K562 (cell line): ENCODE measurements around the gene CRABP1. TPM values are rescaled to one million over a fixed set of nuclear protein-coding genes. Genes with fewer than 3 reads are reported as not detected.

Experiments used
- ATAC-seq: fragments of 200-7000 bp; cut with Tn5 transposase; 3 replicates; pipeline ENCODE4 v1.9.1; 2020; ENCODE audit warnings: moderate library complexity
- Bru-seq: library from RNA; stranded (reverse); fragments of 400-500 nt; gene quantifications from one replicate; lab custom pipeline; 2021; lab: Mats Ljungman, UMichigan
- BruChase-seq, 2 experiments: library from RNA; stranded (reverse); fragments of 400-500 nt; gene quantifications; one replicate each; lab custom pipeline; 2021; lab: Mats Ljungman, UMichigan
- BruUV-seq: library from RNA; stranded (reverse); fragments of 400-500 nt; replicated peaks from 2 replicates; lab custom pipeline; 2021; lab: Mats Ljungman, UMichigan
- CTCF ChIA-PET: fragments of 300-600 bp; formaldehyde crosslinking; extraction: SDS; loops from one replicate; lab custom pipeline; 2021; ENCODE audit warnings: low intra/inter-chr PET ratio; lab: Yijun Ruan, JAX
- POLR2A ChIA-PET: fragments of 300-600, 350-650 bp; sonication (Branson Sonifier 250); formaldehyde crosslinking; extraction: SDS; loops from one replicate; lab custom pipeline; 2021; ENCODE audit warnings: antibody characterized with exemption, inconsistent platforms; lab: Yijun Ruan, JAX
- DNase-seq, 4 experiments: peaks; one replicate each; pipeline versions ENCODE4 v3.0.0 to v3.0.0-alpha.2; 2011 to 2018; ENCODE audit warnings: low spot score in 3 of 4, mixed read lengths in 3 of 4; ENCODE audit errors: extremely low read depth in 1 of 4
- FAIRE-seq: peaks from 2 replicates; lab custom pipeline; 2011; peaks lifted over from hg19 to GRCh38; lab: Jason Lieb, UNC
- H2AFZ ChIP-seq: 2 replicates; pipeline ENCODE4 v1.6.0; 2011; ENCODE audit warnings: low read depth, low read length, control low read depth, inconsistent platforms
- H3K27ac ChIP-seq: fragments of 200-600 bp; 3 replicates; pipeline ENCODE4 v1.8.0; 2011; ENCODE audit warnings: low read depth, mild to moderate bottlenecking, control low read depth, inconsistent platforms, low read length, moderate library complexity, mixed read lengths; ENCODE audit errors: extremely low read depth
- H3K27me3 ChIP-seq, 2 experiments: fragments of 300-600 bp in 1 of 2; 2 replicates in 1 of 2; 3 replicates in 1 of 2; pipeline versions ENCODE4 v1.6.0 to v1.8.0; 2011; ENCODE audit warnings: inconsistent platforms in 2 of 2, low read length in 2 of 2, mild to moderate bottlenecking in 1 of 2, mixed read lengths in 1 of 2, moderate library complexity in 1 of 2; ENCODE audit not compliant: control insufficient read depth in 2 of 2, insufficient read depth in 2 of 2
- H3K36me3 ChIP-seq: fragments of 300-600 bp; 3 replicates; pipeline ENCODE4 v1.8.0; 2011; ENCODE audit warnings: mild to moderate bottlenecking, low read length, inconsistent platforms; ENCODE audit not compliant: control insufficient read depth, insufficient read depth
- H3K4me1 ChIP-seq, 2 experiments: fragments of 200-600 bp in 1 of 2; replicated peaks in 1 of 2; 2 replicates in 1 of 2; 3 replicates in 1 of 2; pipeline versions ENCODE4 v1.5.1 to v1.8.0; 2011; ENCODE audit warnings: inconsistent platforms in 2 of 2, low read length in 2 of 2, mild to moderate bottlenecking in 1 of 2, mixed read lengths in 1 of 2, moderate library complexity in 1 of 2; ENCODE audit not compliant: control insufficient read depth in 2 of 2, insufficient read depth in 2 of 2
- H3K4me2 ChIP-seq: 2 replicates; pipeline ENCODE4 v1.6.1; 2011; ENCODE audit warnings: low read length, control low read depth, inconsistent platforms, mixed read lengths; ENCODE audit not compliant: insufficient read depth
- H3K4me3 ChIP-seq: fragments of 200-600 bp; sonication (generic), shearing (Covaris generic); 2 replicates; pipeline ENCODE4 v1.5.1; 2016; ENCODE audit warnings: control low read depth, inconsistent platforms
- H3K79me2 ChIP-seq: fragments of 200-600 bp; 3 replicates; pipeline ENCODE4 v1.8.0; 2011; ENCODE audit warnings: low read length, inconsistent platforms; ENCODE audit not compliant: control insufficient read depth, insufficient read depth
- H3K9ac ChIP-seq, 2 experiments: 2 replicates each; pipeline versions ENCODE4 v1.6.0 to v1.6.1; 2011; ENCODE audit warnings: low read depth in 2 of 2, low read length in 2 of 2, control low read depth in 1 of 2, inconsistent platforms in 1 of 2, mild to moderate bottlenecking in 1 of 2, mixed read lengths in 1 of 2; ENCODE audit not compliant: insufficient read depth in 1 of 2
- H3K9me1 ChIP-seq: one replicate; pipeline ENCODE4 v1.6.0; 2011; ENCODE audit warnings: inconsistent platforms, mild to moderate bottlenecking, low read length, moderate library complexity; ENCODE audit not compliant: control insufficient read depth, insufficient read depth
- H3K9me3 ChIP-seq: replicated peaks from 2 replicates; pipeline ENCODE4 v1.5.1; 2011; ENCODE audit warnings: low read depth, low read length, inconsistent platforms; ENCODE audit not compliant: control insufficient read depth, insufficient read depth
- H4K20me1 ChIP-seq: replicated peaks from 2 replicates; pipeline ENCODE4 v1.6.1; 2011; ENCODE audit warnings: low read length, inconsistent platforms, mixed read lengths; ENCODE audit not compliant: control insufficient read depth, insufficient read depth
- CBFA2T3 ChIP-seq: fragments of 450-650 bp; IDR thresholded peaks from 2 replicates; pipeline ENCODE4 v1.6.1; 2017
- RBM25 ChIP-seq: fragments of 200-400 bp; formaldehyde crosslinking; IDR thresholded peaks from 2 replicates; pipeline ENCODE4 v1.6.1; 2018; ENCODE audit warnings: low read length, low read depth, moderate library complexity; ENCODE audit not compliant: severe bottlenecking
- ZFP36 ChIP-seq: fragments of 150-350 bp; IDR thresholded peaks from 2 replicates; pipeline ENCODE4 v1.6.1; 2018; ENCODE audit warnings: low read length, low read depth; ENCODE audit not compliant: partially characterized antibody
- WGBS: fragments of 100-300 bp; shearing (Covaris generic); methylation state at CpG from one replicate; pipeline ENCODE4 v1.1.6; 2016; ENCODE audit warnings: low coverage, mixed read lengths; ENCODE audit not compliant: insufficient coverage; ENCODE audit errors: missing lambda C conversion rate; 5-methylcytosine and 5-hydroxymethylcytosine counted together
- in situ Hi-C: fragments of 300-500 bp; cut with MboI; formaldehyde crosslinking; loops from 4 replicates; pipeline ENCODE4 v1.15.0; 2018; ENCODE audit warnings: inconsistent platforms, mixed read lengths
- intact Hi-C: fragments of 100-400 bp; cut with micrococcal nuclease; formaldehyde crosslinking; loops from 2 replicates; pipeline ENCODE4 v1.14.2; 2022
- long read RNA-seq, 3 experiments: library from polyadenylated mRNA in 2 of 3; library from RNA in 1 of 3; unstranded in 2 of 3; stranded (forward) in 1 of 3; transcript quantifications; one replicate each; pipeline ENCODE4 v2.0.0, GENCODE V29; 2019 to 2022
- polyA minus RNA-seq, 3 experiments: library from RNA; depleted of rRNA, polyadenylated mRNA; stranded (reverse); fragments of >200 nt; gene quantifications; 2 replicates each; pipeline ENCODE4 v1.2.3, GENCODE V29; 2011
- polyA plus RNA-seq, 8 experiments: library from polyadenylated mRNA; depleted of rRNA in 4 of 8; stranded (reverse) in 5 of 8; unstranded in 3 of 8; fragments of >200 nt; fragmentation: Nextera tagmentation in 2 of 8; fragmentation: Illumina TruSeq in 1 of 8; extraction: Ambion mirVana in 2 of 8; extraction: Trizol in 1 of 8; gene quantifications; 2 replicates each; pipeline versions ENCODE4 v1.2.1 to v1.2.3, GENCODE V29; 2011 to 2014; ENCODE audit warnings: inconsistent platforms in 1 of 8, missing spikeins in 1 of 8
- total RNA-seq, 7 experiments: library from RNA; depleted of rRNA in 6 of 7; stranded (reverse); fragments of >200 nt in 6 of 7; fragmentation: Illumina TruSeq in 2 of 7; extraction: Trizol in 2 of 7; gene quantifications; 2 replicates each; pipeline versions ENCODE4 v1.2.1 to v1.2.3, GENCODE V29; 2011 to 2021; ENCODE audit warnings: low replicate concordance in 1 of 7

The CRABP1 gene
- not detected in 2 replicates for total RNA-seq (2011; cell fraction: chromatin; rRNA removed; ENCODE audit: low replicate concordance)
- total RNA-seq (2011; cell fraction: nucleolus; rRNA removed): not detected in 2 replicates
- total RNA-seq (2011; cell fraction: nucleoplasm; rRNA removed): not detected in 2 replicates
- total RNA-seq (2014; rRNA removed) (not detected in 2 replicates), total RNA-seq (2014; rRNA removed; fragmentation: Illumina TruSeq; extraction: Trizol) (not detected in 2 replicates), total RNA-seq (2015; rRNA removed; fragmentation: Illumina TruSeq; extraction: Trizol) (not detected in 2 replicates), total RNA-seq (2021) (0.40 and 0.60 TPM in 2 replicates), polyA plus RNA-seq (2011; rRNA removed) (not detected in 2 replicates), polyA plus RNA-seq (2014; fragmentation: Illumina TruSeq; extraction: Trizol) (not detected in 2 replicates), polyA plus RNA-seq (2014; fragmentation: Nextera tagmentation; extraction: Ambion mirVana) (not detected), polyA plus RNA-seq (2014; rRNA removed) (not detected in 2 replicates), polyA minus RNA-seq (2011; rRNA and poly(A)+ RNA removed) (not detected in 2 replicates), Bru-seq, nascent RNA (not detected), BruChase-seq, experiment 1, labeled RNA remaining after a 2-hour chase (not detected), BruChase-seq, experiment 2, labeled RNA remaining after a 6-hour chase (not detected)
- not detected in 2 replicates for polyA plus RNA-seq (2011; cell fraction: cytosol; rRNA removed)
- not detected in 2 replicates for polyA plus RNA-seq (2011; cell fraction: nucleus; rRNA removed)
- polyA plus RNA-seq (2012): not detected in 2 replicates
- not detected in 2 replicates for polyA minus RNA-seq (2011; cell fraction: cytosol; rRNA and poly(A)+ RNA removed)
- not detected in 2 replicates for polyA minus RNA-seq (2011; cell fraction: nucleus; rRNA and poly(A)+ RNA removed)
- long read RNA-seq, experiment 1: 0 reads
- long read RNA-seq, experiment 2: 0 reads
- long read RNA-seq, experiment 3: 0 reads

DNA sequence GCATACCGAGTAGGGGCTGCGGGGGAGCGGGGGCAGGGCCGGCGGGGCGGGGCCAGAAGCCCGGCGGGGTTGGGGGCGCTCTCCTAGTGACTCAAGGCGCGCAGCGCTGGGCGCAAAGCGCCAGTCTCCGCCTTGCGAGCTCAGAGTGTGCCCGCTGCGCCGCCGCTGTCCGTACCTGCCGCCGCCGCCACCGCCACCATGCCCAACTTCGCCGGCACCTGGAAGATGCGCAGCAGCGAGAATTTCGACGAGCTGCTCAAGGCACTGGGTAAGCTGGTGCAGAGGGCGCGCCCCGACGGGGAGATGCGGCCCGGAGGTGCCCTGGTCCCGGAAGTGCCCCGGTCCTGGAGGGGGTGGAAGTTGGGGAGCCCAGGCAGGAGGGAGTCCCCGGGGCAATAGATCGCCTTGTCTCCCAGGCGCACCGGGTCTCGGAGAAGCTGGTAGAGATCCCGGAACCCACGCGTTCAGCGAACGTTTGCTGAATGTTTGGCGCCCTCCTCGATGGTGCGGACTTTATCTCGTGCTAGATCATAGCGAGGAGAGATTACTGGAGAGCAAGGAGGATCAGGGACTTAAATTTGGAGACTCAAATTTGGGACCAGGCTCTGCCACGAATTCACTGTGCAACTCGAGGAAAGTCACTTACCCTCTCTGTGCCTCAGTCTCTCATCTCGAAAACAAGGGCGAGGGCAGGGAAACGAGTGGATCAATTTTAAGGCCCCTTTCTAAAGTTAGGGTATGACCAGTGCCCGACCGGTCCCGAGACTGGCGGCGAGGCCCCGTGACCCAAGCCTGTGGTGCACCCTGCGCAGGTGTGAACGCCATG is at the start of gene CRABP1:
Gene CRABP1, plus strand, starts transcription at position 123 of the 826 bp plus-strand sequence. Its CDS starts 76 bp downstream, at position 199.
- H3K9me1 ChIP-seq: no peaks in the 10 kb centered on the region
- DNase-seq (no peak), ATAC-seq (no peak), FAIRE-seq (no peak)
- POLR2A ChIA-PET: interaction anchor here (0.5 kb wide), 1 partner anchor 9 kb away, joined by 3 read pairs; no protein-coding TSS in a partner anchor
- in situ Hi-C loops (no loop called here), intact Hi-C loops (no loop called here)
- no peaks in the 10 kb centered on the region for H3K36me3 ChIP-seq
- CTCF ChIA-PET: no interaction called here
- H3K27me3 ChIP-seq: peaks cover 60 to 79% of the 10 kb centered on the region in 2 experiments
- no peak within 1 kb of the TSS for H3K27ac ChIP-seq
- no peak within 1 kb of the TSS for H3K4me2 ChIP-seq
- no TSS peak for BruUV-seq
- no peaks in the 10 kb centered on the region; the same call in 1 of the 2 replicates for H4K20me1 ChIP-seq
- H2AFZ ChIP-seq: no peak within 1 kb of the TSS
- H3K4me3 ChIP-seq: no peak within 1 kb of the TSS
- H3K4me1 ChIP-seq: peaks cover 0 to 13% of the 10 kb centered on the region in 2 experiments; a peak in 2 of 5 replicates
- WGBS: 10% methylated on average over 32 of the region's 67 CpGs
- no peaks in the 10 kb centered on the region for H3K79me2 ChIP-seq
- no peak within 1 kb of the TSS; a peak in 1 of 4 replicates for H3K9ac ChIP-seq
- H3K9me3 ChIP-seq: no peaks in the 10 kb centered on the region
- TF ChIP-seq RBM25: peak; percentile 45
- TF ChIP-seq CBFA2T3: no peak
- peak; percentile 45 for TF ChIP-seq ZFP36
